Islet precursor cell (in vitro differentiated cells): Measurements from ENCODE around the gene ZC3H4.

Source experiments
- DNase-seq: peaks from one replicate; pipeline ENCODE4 v3.0.0-alpha.2; 2018

ZC3H4 gene

GRCh38 chr19:47044946-47045866, 68.4 kb downstream of the ZC3H4 start:
- DNase-seq, result peak; percentile 46

DNA sequence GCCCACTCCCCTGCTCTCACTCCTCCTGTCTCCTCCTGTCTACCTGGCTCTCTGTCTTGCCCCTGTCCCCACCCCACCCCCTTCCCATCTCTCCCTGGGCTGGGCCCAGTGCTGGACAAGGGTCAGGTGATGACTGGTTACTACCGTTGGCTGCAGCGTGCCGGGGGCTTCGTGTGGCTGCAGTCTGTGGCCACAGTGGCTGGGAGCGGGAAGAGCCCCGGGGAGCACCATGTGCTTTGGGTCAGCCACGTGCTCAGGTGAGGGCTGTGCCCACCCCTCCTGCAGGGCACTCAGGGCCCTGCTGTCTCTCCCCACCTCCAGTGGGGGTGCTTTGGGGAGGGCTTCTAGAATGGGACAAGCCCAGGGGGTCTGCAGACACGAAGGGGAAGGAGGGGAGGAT, 72.7 kb downstream of the ZC3H4 start:
- no peak for DNase-seq

DNA sequence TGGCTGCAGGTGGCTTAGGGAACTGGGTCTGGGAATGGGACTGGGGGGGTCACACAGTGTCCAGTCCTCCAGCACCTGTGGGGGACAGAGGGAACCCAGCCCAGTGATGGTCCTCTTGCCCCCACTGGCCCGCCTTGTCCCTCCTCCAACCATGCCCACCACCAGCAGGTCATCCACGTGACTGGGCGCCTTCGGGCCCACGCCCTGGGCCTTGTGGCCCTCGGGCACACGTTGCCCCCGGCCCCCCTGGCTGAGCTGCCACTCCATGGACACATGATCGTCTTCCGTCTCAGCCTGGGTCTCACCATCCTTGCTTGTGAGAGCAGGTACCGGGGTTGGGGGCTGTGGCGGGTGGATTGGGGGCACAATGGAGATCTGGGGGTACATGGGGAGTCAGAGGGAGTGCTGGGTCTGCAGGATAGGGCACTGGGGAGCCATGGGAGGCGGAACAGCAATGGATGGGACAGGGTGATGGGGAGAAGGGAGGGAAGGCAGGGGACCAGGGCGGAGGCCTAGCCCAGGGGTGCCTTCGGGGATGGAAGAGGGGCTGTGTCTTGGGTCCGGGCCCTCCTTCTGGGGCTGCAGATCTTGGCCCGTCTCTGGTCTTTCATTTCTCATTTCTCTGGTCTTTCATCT, 74.2 kb downstream of the ZC3H4 start:
- no peak for DNase-seq

GRCh38 chr19:47037766-47038165, 75.8 kb downstream of the ZC3H4 start:
- no peak for DNase-seq

DNA sequence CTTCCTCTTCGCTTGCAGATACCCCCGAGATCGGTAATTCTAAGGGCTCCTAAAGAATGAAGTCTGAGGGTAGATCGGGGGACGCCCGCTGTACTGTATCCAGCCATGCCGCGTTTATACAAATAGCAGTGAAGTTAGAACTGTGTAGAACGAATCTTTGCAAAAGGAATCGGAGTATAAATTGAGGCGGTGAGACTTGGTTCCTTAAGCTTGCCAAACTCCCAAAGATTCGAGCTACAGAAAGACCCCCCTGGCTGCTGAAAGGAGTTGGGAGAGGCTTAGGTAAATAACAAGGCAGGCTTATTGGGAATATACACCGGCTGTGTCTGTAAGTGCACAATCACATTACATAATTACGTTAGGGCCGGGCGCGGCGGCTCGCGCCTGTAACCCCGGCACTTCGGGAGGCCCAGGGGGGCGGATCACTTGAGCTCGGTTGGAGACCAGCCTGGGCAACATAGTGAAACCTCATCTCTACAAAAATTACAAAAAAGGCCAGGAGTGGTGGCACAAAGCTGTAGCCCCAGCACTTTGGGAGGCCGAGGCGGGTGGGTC, 77.4 kb downstream of the ZC3H4 start:
- DNase-seq, result no peak

GRCh38 chr19:47035127-47036096, 78.2 kb downstream of the ZC3H4 start:
- peak; percentile 93 for DNase-seq

DNA sequence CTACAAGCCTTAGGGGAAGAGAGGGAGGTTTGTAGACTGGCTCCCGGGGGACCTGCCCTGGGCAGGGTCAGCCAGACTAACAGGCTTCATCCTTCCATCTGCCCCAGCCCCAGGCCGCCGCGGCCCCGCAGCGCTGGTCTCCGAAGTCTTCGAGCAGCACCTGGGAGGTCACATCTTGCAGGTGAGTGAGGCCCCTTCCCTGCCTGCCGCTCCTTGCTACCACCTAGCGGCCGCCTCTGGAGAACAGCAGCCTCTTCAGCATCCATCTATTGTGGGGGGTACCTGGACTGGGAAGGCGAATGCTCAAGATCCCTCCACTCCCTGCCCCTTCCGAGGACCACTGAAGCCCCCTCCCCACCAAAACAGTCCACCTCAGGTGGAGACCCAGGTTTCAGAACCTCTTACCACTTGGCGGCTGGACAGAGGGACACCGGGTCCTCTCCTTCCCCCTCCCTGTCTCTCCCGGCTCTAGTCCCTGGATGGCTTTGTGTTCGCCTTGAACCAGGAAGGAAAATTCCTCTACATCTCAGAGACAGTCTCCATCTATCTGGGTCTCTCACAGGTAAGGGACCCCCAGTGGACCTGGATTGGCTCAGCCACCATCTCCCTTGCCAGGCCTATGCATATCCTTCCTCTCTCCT, 81.3 kb downstream of the ZC3H4 start:
- DNase-seq, result peak; percentile 85

DNA sequence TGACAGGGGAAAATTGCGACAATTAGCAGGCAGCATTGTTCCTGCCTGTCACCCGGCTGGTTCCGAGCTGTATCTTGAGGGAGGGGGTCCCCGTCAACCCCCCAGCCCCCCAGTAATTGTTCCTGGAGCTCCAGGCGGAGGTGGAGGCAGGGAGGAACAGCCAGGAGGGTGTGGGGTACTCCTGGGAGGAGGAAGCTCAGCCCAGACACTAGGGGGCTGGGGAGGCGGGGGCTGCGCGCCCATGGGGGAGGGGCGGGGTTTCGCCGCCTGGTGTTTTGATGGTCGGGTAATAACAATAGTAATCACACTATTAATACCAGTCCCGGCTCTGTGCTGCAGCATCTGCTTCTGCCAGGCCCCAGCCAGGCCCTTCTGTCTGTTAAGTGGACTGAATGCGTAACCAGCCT, 85.4 kb downstream of the ZC3H4 start:
- DNase-seq, result no peak

GRCh38 chr19:47027586-47028088, 85.9 kb downstream of the ZC3H4 start:
- DNase-seq, result peak; percentile 32

GRCh38 chr19:47026889-47027288, 86.7 kb downstream of the ZC3H4 start:
- peak; percentile 26 for DNase-seq

DNA sequence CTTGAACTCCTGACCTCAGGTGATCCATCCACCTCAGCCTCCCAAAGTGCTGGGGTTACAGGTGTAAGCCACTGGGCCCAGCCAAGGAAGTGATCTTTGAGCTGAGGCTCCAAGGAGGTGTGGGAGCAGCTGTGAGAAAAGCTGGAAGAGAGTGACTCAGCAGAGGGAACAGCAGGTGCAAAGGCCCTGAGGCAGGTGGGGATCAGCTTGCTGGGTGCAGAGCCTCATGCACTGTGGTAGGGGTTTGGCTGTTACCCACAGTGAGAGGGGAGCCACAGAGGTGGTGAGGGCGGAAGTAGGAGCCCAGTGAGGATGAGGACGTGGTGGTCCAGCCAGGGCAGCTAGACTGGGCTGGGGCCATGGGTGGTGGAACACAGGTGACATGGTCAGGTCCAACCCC, 87.4 kb downstream of the ZC3H4 start:
- peak; percentile 49 for DNase-seq

- DNase-seq, result no peak
These were observed 89.1 kb downstream of the ZC3H4 start for GRCh38 chr19:47024502-47024901.

GRCh38 chr19:47023448-47023794, 90.2 kb downstream of the ZC3H4 start:
- DNase-seq, result peak; percentile 52

- DNase-seq, result peak; percentile 39
These were observed 90.8 kb downstream of the ZC3H4 start for GRCh38 chr19:47022541-47023447.

- DNase-seq, result peak; percentile 25
These were observed 91.4 kb downstream of the ZC3H4 start for GRCh38 chr19:47022140-47022536.

- DNase-seq, result peak; percentile 69
These were observed 91.9 kb downstream of the ZC3H4 start for GRCh38 chr19:47021536-47022139.

- DNase-seq, result peak; percentile 51
These were observed 92.5 kb downstream of the ZC3H4 start for GRCh38 chr19:47020992-47021496.

- DNase-seq, result peak; percentile 45
These were observed 93.3 kb downstream of the ZC3H4 start for GRCh38 chr19:47020132-47020805.

- peak; percentile 62 for DNase-seq
These were observed 94.0 kb downstream of the ZC3H4 start, which contains the start of gene NPAS1 for GRCh38 chr19:47019431-47020041. Gene NPAS1 (plus strand): TSS chr19:47019837. CDS start chr19:47021048, 1,211 bp downstream.
